ENCODE data around the gene TTLL5. TPM values are rescaled to one million over a fixed set of nuclear protein-coding genes. Genes with fewer than 3 reads are reported as not detected.

TTLL5 gene
- total RNA-seq, 1 donor from 2014 or later, result 17.8 TPM

- intact Hi-C loops (cut with DNase I), result no loop called here
- no peak for ATAC-seq
- no peak for DNase-seq (ENCODE audit: missing footprints)
Observed at GRCh38 chr14:75646762-75647161, 14.3 kb upstream of the TTLL5 start.

GRCh38 chr14:75647640-75648039 is 13.4 kb upstream of the TTLL5 start:
- intact Hi-C loops (cut with DNase I), result loop anchor here (1.0 kb wide), 1 partner anchor 69 kb away; the partner anchor contains the start of gene FLVCR2

GRCh38 chr14:75648066-75648838 is 12.8 kb upstream of the TTLL5 start:
- intact Hi-C loops (cut with DNase I), result loop anchor here (1.0 kb wide), 1 partner anchor 70 kb away; the partner anchor contains the start of gene FLVCR2
- DNase-seq (ENCODE audit: missing footprints) (no peak), ATAC-seq (peak; percentile 87)

More at GRCh38 chr14:75647640-75648039, 13.4 kb upstream of the TTLL5 start:
- DNase-seq (ENCODE audit: missing footprints), result no peak
- peak; percentile 68 for ATAC-seq

- ATAC-seq (no peak), DNase-seq (ENCODE audit: missing footprints) (no peak)
- intact Hi-C loops (cut with DNase I), result no loop called here
Observed at GRCh38 chr14:75649337-75649736, 11.7 kb upstream of the TTLL5 start.

GRCh38 chr14:75649773-75650172 is 11.3 kb upstream of the TTLL5 start:
- no peak for DNase-seq (ENCODE audit: missing footprints)
- no peak for ATAC-seq
- intact Hi-C loops (cut with DNase I), result loop anchor here (10.0 kb wide), 1 partner anchor 345 kb away; no protein-coding TSS in a partner anchor

GRCh38 chr14:75650253-75651058 is 10.6 kb upstream of the TTLL5 start:
- no peak for DNase-seq (ENCODE audit: missing footprints)
- no peak for ATAC-seq
- intact Hi-C loops (cut with DNase I), result loop anchor here (10.0 kb wide), 1 partner anchor 346 kb away; no protein-coding TSS in a partner anchor

- ATAC-seq (no peak), DNase-seq (ENCODE audit: missing footprints) (no peak)
- intact Hi-C loops (cut with DNase I), result loop anchor here (10.0 kb wide), 1 partner anchor 349 kb away; no protein-coding TSS in a partner anchor
Observed at GRCh38 chr14:75653563-75653962, 7.5 kb upstream of the TTLL5 start.

- intact Hi-C loops (cut with DNase I), result loop anchor here (1.0 to 10.0 kb wide), 2 partner anchors 77 to 349 kb away; no protein-coding TSS in a partner anchor
- DNase-seq (ENCODE audit: missing footprints), result peak; percentile 83
- ATAC-seq, result peak; percentile 87
Observed at GRCh38 chr14:75654127-75654732, 6.8 kb upstream of the TTLL5 start.

- ATAC-seq (no peak), DNase-seq (ENCODE audit: missing footprints) (no peak)
- intact Hi-C loops (cut with DNase I), result loop anchor here (10.0 kb wide), 1 partner anchor 350 kb away; no protein-coding TSS in a partner anchor
Observed at GRCh38 chr14:75655235-75655634, 5.8 kb upstream of the TTLL5 start.

- DNase-seq (ENCODE audit: missing footprints), result no peak
- no peak for ATAC-seq
- intact Hi-C loops (cut with DNase I), result loop anchor here (10.0 kb wide), 1 partner anchor 353 kb away; no protein-coding TSS in a partner anchor
Observed at GRCh38 chr14:75657331-75657730, 3.7 kb upstream of the TTLL5 start.

- DNase-seq (ENCODE audit: missing footprints) (no peak), ATAC-seq (no peak)
- intact Hi-C loops (cut with DNase I), result loop anchor here (10.0 kb wide), 1 partner anchor 354 kb away; no protein-coding TSS in a partner anchor
Observed at GRCh38 chr14:75658957-75659356, 2.1 kb upstream of the TTLL5 start.

GRCh38 chr14:75660238-75660629 is 812 bp upstream of the TTLL5 start:
- ATAC-seq (no peak), DNase-seq (ENCODE audit: missing footprints) (no peak)

GRCh38 chr14:75661499-75661814 is 411 bp downstream of the TTLL5 start:
- DNase-seq (ENCODE audit: missing footprints), result no peak
- intact Hi-C loops (cut with DNase I), result no loop called here
- no peak for ATAC-seq

More at GRCh38 chr14:75660238-75660629, 812 bp upstream of the TTLL5 start:
- intact Hi-C loops (cut with DNase I), result no loop called here

GRCh38 chr14:75662966-75663365 is 1.9 kb downstream of the TTLL5 start:
- intact Hi-C loops (cut with DNase I), result no loop called here
- ATAC-seq (no peak), DNase-seq (ENCODE audit: missing footprints) (no peak)

- peak; percentile 28 for ATAC-seq
- DNase-seq (ENCODE audit: missing footprints), result no peak
- intact Hi-C loops (cut with DNase I), result no loop called here
Observed at GRCh38 chr14:75667099-75667765, 6.2 kb downstream of the TTLL5 start.

GRCh38 chr14:75672605-75673192 is 11.7 kb downstream of the TTLL5 start:
- ATAC-seq (no peak), DNase-seq (ENCODE audit: missing footprints) (no peak)
- intact Hi-C loops (cut with DNase I), result no loop called here

GRCh38 chr14:75673345-75674035 is 12.4 kb downstream of the TTLL5 start:
- DNase-seq (ENCODE audit: missing footprints) (no peak), ATAC-seq (no peak)
- intact Hi-C loops (cut with DNase I), result no loop called here
